Erythroblast (primary cell): Measurements from ENCODE around the gene BEND3.

ENCODE experiments used
- GATA1 ChIP-seq: IDR thresholded peaks from 2 replicates; pipeline ENCODE4 v1.6.1; 2011; ENCODE audit warnings: low read depth, mild to moderate bottlenecking, control low read depth, low read length, moderate library complexity
- POLR2A ChIP-seq: IDR thresholded peaks from 2 replicates; pipeline ENCODE4 v1.6.1; 2011; ENCODE audit warnings: mild to moderate bottlenecking, low read length

DNA sequence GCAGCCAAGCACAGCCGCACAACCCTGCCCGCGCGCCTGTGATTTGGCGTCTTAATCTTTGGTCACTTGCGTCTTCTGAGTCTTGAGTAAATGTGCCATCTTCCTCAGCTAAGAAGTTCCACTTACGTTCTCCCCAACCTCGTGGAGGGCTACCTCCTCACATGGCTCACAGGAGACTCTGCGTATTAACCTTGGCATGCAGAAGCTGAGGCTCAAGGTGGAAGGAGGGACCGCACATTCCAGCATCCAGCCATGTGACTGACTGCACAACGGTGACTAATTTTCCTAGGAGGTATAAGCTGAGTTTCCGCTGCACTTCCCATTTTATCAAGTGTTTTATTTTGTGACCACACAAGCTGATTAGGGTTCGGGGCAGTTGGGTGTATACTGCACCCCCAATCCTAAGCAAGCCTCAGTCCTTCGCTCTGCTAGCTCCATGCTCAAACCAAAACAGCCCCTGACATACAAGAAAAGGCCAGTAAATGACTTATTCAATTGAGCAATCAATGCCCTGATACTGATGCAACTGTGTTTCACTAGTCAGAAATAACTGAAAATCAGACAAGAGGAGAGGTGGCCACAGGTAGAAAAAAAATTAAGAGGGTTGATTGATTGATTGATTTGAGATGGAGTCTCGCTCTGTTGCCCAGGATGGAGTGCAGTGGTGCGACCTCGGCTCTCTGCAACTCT is 7.0 kb downstream of the BEND3 start:
- TF ChIP-seq GATA1 (no peak), POLR2A (no peak)
